Measurements from ENCODE around the gene FCRL1.

The FCRL1 gene

GRCh38 chr1:157819896-157820295 lies at the start of gene FCRL1:
FCRL1 (minus strand) TSS chr1:157820120; CDS start chr1:157820037, 83 bp downstream.
- no peak within 1 kb of the TSS for H3K4me3 ChIP-seq (ENCODE audit: low read length)
- no peak for DNase-seq (ENCODE audit: low read depth)

GRCh38 chr1:157868654-157869053 lies 48.7 kb upstream of the FCRL1 start:
- TF ChIP-seq CTCF (conservative IDR thresholded peaks at IDR 0.05; ENCODE audit: low read depth, low read length): no peak
- DNase-seq (ENCODE audit: low read depth): no peak
- H3K4me3 ChIP-seq (ENCODE audit: low read length): no peak overlapping the region

More at GRCh38 chr1:157819896-157820295, at the start of gene FCRL1:
- no peak for TF ChIP-seq CTCF (conservative IDR thresholded peaks at IDR 0.05; ENCODE audit: low read depth, low read length)

- DNase-seq (ENCODE audit: low read depth): no peak
- H3K4me3 ChIP-seq (ENCODE audit: low read length): no peak overlapping the region
- no peak for TF ChIP-seq CTCF (conservative IDR thresholded peaks at IDR 0.05; ENCODE audit: low read depth, low read length)
Measured at GRCh38 chr1:157862114-157863070, 42.5 kb upstream of the FCRL1 start.

GRCh38 chr1:157856538-157856937 lies 36.6 kb upstream of the FCRL1 start:
- no peak for DNase-seq (ENCODE audit: low read depth)
- no peak for TF ChIP-seq CTCF (conservative IDR thresholded peaks at IDR 0.05; ENCODE audit: low read depth, low read length)
- H3K4me3 ChIP-seq (ENCODE audit: low read length): no peak overlapping the region

GRCh38 chr1:157852476-157852875 lies 32.6 kb upstream of the FCRL1 start:
- TF ChIP-seq CTCF (conservative IDR thresholded peaks at IDR 0.05; ENCODE audit: low read depth, low read length): no peak
- H3K4me3 ChIP-seq (ENCODE audit: low read length): no peak overlapping the region
- DNase-seq (ENCODE audit: low read depth): no peak

GRCh38 chr1:157849229-157849875 lies 29.4 kb upstream of the FCRL1 start:
- TF ChIP-seq CTCF (conservative IDR thresholded peaks at IDR 0.05; ENCODE audit: low read depth, low read length): no peak
- DNase-seq (ENCODE audit: low read depth): no peak
- no peak overlapping the region for H3K4me3 ChIP-seq (ENCODE audit: low read length)
